Left cardiac atrium (tissue), 4 donors: Measurements from ENCODE around the gene ALG11. TPM values are rescaled to one million over a fixed set of nuclear protein-coding genes. Genes with fewer than 3 reads are reported as not detected.
"Not testable (repeated sequence)": the region's sequence is repeated elsewhere in the genome, so short reads cannot be mapped to it uniquely, and the experiment has no call there.

ENCODE experiments used
- ATAC-seq, 2 donors: fragments of 200-7000 bp; cut with Tn5 transposase; one replicate each; pipeline ENCODE4 v1.9.1; 2020; ENCODE audit warnings: mild to moderate bottlenecking in 2 of 2, moderate library complexity in 2 of 2
- DNase-seq: peaks from one replicate; pipeline ENCODE4 v3.0.0-alpha.2; 2020
- intact Hi-C, 2 donors: fragments of 100-400 bp; cut with DNase I; formaldehyde crosslinking; loops; one replicate each; pipeline versions ENCODE4 v1.14.1 to v1.15.1; 2022 to 2023
- total RNA-seq, 2 donors: library from RNA; stranded (reverse); fragmentation: NEBNext Ultra II Directional; extraction: Animal tissue kit (Norgen Biotek cat#: 25700); gene quantifications; one replicate each; pipeline ENCODE4 v1.2.1, GENCODE V29; 2021
- donor health status: DM: no; HTN: yes; CAD: no.
- donor health status: DM: no; HTN: yes; CAD: no; lungs with severe emphysema.
- donor health status: DM: yes; HTN: yes; CAD: no.
- donor health status: Dilated cardiomyopathy.

The ALG11 gene
- total RNA-seq, 2 donors from 2014 or later: 24.9 to 28.9 TPM

DNA sequence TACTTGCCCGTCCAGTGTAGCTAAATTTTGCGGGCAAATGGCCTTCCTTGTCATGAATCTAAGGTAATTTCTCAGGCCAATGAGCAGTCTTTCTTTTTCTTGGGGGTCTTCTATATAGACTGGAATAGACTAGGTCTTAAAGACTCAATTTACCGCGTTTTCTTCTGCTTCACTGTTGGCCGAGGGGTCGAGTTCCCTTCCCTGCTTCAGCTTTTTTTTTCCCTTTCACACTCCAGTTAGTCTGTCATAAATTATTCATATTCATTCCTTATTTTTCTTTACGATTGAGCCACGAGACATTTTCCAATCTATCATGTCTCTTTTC lies 276 bp downstream of the ALG11 start:
- no peak for ATAC-seq
- DNase-seq: no peak
- intact Hi-C loops: no loop called here

DNA sequence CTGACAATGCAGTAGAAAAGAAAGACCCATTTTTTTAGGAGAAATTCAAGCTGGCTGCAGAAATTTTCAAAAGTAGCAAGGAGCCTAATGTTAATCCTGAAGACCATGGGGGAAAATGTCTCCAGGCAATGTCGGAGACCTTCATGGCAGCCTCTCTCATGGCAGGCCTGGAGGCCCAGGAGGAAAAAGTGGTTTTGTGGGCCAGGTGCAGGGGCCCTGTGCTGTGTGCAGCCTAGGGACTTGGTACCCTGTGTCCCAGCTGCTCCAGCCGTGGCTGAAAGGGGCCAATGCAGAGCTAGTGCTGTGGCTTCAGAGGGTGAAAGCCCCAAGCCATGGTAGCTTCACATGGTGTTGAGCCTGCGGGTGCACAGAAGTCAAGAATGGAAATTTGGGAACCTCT lies 4.1 kb downstream of the ALG11 start:
- intact Hi-C loops: no loop called here
- no peak for ATAC-seq
- no peak for DNase-seq

DNA sequence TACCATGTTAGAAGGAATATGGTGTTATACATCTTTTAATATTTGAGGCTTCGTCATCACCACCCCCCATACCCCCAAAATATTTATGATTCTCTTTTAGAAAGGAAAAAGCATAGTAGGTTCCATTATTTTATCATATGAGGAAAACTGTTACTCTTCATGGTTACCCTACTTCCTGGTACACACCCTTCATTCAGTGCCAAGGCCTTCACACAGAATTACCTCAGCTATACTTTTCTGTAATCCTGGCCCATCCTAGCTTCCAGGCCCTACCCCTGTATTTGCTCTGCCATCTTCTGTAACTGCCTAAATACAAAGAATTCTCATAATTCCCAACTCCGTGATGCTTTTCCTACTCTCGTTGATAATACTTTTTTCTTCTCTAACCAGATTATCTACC lies 8.0 kb downstream of the ALG11 start:
- DNase-seq (no peak), ATAC-seq (no peak)
- intact Hi-C loops: no loop called here

DNA sequence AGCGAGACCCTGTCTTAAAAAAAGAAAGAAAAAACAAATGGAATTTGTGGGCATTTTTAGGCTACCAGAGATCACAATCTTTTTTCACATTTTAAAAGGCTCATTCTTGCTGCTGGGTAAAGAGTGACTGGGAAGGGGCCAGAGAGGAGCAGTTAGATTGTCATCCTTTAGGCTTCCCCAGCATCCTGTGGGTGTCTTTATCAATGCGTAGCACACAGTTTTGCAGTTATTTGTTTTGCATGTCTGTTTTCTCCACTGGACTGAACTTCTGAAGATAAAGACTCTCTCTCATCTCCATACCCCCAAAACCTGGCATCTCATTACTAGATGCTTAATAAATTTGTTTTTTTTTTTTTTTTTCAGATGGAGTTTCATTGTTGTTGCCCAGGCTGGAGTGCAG lies 10.2 kb downstream of the ALG11 start:
- intact Hi-C loops: no loop called here
- ATAC-seq (no peak), DNase-seq (no peak)

DNA sequence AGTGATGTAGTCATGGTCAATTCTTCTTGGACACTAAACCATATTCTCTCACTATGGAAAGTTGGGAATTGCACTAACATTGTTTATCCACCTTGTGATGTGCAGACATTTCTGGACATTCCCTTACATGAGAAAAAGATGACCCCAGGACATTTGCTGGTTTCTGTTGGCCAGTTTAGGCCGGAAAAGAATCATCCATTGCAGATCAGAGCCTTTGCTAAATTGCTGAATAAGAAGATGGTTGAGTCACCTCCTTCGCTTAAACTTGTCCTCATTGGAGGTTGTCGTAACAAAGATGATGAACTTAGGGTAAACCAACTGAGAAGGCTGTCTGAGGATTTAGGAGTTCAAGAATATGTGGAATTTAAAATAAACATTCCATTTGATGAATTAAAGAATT lies 12.3 kb downstream of the ALG11 start, which contains the start of gene UTP14C:
Gene UTP14C (plus strand): TSS at position 211 of the 400 bp plus-strand sequence. CDS start 4,114 bp downstream, outside the sequence.
- DNase-seq (no peak), ATAC-seq (no peak)
- intact Hi-C loops: no loop called here

DNA sequence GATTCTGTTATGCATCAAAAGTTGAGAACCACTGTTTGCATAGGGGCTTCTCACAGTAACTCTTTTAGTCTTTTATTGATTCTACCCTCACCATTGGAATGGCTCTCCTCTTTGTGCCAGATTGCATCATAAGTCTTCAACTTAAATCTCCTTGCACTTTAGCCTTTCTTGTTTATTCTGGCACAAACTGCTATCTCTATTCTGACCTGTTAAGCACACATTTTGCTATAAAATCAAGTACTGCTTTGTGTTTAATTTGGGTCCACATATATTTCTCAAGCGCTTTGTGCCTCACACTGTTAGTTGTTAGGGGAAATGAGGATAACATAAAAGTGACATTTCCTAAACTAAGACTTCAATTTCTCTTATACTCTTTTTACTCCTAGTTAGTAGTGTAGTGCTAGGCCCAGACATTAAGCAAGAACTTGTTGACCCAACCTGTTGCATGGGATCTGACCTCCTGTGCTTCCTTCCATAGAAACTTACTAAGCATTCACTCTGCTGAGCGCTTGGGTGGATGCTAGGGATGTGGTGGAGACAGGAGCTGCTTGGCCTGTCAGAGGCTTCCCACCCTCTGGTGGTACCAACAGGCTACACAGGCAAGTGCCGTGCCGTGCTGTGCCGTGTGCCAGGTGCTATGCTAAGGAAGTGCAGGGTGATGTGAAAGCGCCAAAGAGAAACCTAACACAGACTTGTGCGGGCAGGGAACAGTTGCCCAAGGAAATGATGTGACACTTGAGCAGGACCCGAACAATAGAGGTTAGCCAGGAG lies 13.5 kb downstream of the ALG11 start:
- intact Hi-C loops: no loop called here
- DNase-seq (no peak), ATAC-seq (peak in 1 of 2 donors; percentile 34)

DNA sequence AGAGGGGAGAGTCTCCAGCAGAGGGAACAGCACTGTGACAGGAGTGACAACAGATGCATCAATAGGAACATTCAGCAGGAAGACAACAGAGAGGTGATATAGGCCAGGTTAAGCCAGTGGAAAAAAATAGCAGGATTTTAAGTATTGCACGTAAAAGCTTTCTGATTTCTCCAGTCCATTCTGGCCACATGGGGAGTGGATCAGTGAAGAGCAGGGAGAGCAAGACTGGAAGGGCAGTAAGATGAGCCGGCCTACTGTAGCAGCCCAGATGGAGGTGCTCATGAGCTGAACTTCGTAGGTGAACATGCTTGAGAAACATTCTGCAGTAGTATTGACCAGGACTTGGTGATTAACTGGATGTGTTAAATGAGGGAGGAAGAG lies 14.0 kb downstream of the ALG11 start:
- intact Hi-C loops: no loop called here
- ATAC-seq: no peak
- DNase-seq: no peak

DNA sequence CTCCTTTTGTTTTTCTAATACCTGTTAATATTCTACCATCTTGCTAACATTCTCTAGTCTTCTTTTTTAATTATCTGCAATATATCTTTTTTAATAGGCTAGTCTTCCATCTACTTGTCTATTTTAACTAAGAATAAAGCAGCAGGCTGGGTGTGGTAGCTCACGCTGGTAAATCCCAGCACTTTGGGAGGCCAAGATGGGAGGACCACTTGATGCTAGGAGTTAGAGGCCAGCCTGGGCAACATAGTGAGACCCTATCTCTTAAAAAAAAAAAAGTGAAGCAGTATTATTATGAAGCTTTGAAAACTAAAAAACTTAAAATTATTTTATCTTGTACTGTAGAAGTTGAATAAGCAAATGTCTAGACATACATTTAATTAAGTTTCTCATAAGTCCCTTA lies 15.6 kb downstream of the ALG11 start:
- intact Hi-C loops: no loop called here
- no peak for DNase-seq
- no peak for ATAC-seq

DNA sequence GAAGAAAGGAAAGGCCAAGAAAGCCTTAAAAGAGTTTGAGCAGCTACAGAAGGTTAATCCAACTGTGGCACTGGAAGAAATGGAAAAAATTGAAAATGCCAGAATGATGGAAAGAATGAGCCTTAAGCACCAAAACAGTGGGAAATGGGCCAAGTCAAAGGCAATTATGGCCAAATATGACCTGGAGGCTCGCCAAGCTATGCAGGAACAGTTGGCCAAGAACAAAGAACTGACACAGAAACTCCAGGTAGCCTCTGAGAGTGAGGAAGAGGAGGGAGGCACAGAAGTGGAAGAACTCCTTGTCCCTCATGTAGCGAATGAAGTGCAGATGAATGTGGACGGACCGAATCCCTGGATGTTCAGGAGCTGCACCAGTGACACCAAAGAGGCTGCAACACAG lies 17.4 kb downstream of the ALG11 start:
- ATAC-seq (no peak), DNase-seq (no peak)
- intact Hi-C loops: no loop called here

DNA sequence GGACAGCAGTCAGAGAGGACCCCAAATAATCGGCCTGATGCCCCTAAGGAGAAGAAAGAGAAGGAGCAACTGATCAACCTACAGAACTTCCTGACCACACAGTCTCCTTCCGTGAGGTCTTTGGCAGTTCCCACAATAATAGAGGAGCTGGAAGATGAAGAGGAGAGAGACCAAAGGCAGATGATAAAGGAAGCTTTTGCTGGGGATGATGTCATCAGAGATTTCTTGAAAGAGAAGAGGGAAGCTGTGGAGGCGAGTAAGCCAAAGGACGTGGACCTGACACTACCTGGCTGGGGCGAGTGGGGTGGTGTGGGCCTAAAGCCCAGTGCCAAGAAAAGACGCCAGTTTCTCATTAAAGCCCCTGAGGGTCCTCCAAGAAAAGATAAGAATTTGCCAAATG lies 18.2 kb downstream of the ALG11 start:
- intact Hi-C loops, DNase-seq, ATAC-seq: not testable (repeated sequence)

DNA sequence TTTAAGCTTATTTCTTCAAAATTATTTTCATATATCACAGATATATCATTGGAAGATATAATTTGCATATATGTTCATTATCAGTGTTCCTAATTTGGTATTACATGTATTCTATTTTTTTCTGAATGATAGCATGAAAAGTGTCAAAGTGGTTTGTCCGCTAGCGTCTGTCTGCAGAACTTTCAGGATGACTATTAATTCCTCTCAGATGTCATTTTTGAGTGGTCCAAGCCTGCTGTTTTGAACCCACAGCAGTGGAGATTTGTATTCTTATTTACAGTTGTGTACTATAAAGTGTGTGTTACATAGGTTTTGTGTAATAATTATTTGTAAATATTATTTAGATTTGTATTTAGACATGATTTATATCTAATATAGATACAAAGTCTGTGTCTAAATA lies 20.8 kb downstream of the ALG11 start:
- ATAC-seq (no peak), DNase-seq (no peak)
- intact Hi-C loops: no loop called here

DNA sequence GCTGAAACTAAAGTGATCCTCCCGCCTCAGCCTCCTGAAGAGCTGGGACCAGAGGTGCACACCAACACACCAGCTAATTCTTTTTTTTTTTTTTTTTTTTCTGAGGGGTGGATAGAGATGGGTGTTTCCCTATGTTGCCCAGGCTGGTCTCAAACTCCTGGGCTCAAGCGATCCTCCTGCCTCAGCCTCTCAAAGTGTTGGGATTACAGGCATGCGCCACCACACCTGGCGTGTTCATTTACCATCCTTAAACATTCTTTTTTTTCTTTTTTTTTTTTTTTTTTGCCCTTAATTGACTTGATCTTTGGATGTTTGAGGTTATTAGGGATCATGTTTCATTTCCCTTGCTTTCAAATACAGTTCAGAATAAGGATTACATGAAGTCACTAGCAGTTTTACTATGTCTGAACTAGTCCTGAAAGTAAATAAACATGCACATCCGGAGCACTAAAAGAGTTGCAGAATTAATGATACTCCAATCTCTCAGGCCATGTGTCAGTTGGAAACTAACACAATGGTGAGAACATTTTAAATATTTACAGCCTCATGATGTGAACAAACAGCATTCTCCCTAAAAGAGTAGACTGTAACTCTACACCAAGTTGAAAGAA lies 22.5 kb downstream of the ALG11 start:
- intact Hi-C loops: no loop called here
- ATAC-seq (no peak), DNase-seq (no peak)

DNA sequence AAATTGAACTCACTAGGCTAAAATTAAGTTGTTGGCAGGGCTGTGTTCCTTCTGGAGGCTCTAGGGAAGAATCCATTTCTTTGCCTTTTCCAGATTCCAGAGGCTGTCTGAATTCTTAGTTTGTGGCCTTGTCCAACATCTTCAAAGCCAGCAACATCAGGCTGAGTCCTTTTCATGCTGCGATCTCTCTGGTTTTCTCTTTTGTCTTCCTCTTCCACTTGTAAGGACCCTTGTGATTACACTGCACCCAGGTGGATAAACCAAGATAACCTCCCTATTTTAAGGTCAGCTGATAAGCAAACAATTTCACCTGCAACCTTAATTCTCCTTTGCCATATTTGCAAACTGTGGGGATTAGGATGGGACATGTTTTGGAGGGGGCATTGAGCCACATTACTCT lies 23.8 kb downstream of the ALG11 start:
- ATAC-seq: no peak
- DNase-seq: no peak
- intact Hi-C loops: no loop called here

DNA sequence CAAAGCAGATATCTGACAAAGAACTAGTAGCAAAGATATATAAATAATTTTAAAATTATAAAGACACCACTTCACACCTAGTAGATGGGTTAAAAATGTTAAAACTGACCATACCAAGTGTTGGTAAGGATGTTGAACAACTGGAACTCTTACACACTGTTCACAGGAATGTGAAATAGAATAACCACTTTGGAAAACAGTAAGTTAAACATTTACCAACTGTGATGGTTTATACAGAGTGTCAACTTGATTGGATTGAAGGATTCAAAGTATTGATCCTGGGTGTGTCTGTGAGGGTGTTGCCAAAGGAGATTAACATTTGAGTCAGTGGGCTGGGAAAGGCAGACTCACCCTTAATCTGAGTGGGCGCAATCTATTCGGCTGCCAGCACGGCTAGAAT lies 31.5 kb downstream of the ALG11 start:
- no peak for ATAC-seq

DNA sequence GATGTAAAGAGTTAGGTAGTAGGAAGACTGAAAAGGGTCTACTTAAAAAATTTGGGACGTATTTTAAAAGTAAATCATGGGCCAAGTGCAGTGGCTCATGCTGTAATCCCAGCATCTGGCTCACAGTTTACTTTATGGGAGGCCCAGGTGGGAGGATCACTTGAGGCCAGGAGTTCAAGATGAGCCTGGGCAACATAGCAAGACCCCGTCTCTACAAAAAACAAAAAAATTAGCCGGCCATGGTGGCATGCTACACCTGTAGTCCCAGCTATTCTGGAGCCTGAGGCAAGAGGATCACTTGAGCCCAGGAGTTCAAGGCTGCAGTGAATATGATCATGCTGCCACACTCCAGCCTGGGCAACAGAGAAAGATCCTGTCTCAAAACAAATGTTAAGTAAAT lies 35.3 kb downstream of the ALG11 start:
- DNase-seq (no peak), ATAC-seq (no peak)
- intact Hi-C loops: no loop called here

More for the DNA sequence above, 31.5 kb downstream of the ALG11 start:
- DNase-seq: no peak
- intact Hi-C loops: no loop called here

DNA sequence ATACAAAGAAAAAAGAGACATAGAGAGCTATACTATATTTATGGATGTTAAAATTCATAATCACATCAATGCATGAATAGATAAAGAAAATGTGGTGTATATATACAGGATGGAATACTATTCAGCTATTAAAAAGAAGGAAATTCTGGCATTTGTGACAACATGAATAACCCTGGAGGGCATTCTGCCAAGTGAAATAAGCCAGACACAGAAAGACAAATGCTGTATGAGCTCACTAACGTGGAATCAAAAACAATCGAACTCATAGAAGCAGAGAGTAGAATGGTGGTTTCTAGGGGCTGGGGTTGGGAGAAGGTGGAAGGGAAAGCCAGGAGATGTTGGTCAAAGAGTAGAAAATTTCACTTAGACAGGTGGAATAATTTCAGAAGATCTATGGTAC lies 36.3 kb downstream of the ALG11 start:
- intact Hi-C loops: no loop called here
- ATAC-seq (no peak), DNase-seq (no peak)

DNA sequence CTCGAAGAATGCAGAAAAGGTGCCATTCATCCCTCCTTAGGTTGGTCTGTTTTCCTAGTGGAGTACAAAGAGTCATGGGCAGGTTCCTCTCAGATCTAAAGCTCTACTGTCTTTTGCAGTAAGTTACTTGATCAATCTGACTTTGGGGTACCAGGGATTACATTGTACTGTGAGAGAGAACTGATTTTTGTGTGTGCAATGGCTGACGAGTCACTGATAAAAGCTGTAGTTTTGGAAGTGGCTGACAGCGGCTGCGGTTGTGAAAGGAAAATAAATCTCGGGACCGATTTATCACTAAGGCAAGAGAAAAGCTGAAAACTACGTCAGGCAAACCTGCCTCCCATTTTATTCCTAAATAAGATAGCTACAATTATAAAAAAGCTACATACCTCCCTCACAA lies 39.2 kb downstream of the ALG11 start:
- ATAC-seq: peak in 1 of 2 donors; percentile 26
- intact Hi-C loops: no loop called here
- DNase-seq: no peak

DNA sequence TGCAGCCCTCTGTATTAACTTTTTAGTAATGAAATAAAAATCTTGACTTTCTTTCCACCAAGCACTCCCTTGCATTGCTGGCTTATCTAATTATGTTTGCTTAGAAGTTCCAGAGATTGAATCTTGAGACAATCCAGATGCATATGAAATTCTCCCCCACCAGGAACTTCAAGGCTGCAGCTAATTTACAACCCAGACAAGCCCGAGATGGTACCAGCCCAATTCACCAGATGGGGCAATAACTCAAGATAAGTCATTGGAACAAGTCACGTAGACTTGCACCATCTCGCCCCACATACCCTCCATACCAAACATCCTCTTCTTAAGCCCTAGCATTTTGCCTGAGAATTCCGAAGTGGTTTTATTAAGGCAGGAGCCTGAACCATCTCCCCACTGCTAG lies 41.3 kb downstream of the ALG11 start:
- ATAC-seq: peak in 1 of 2 donors; percentile 61
- intact Hi-C loops: no loop called here

DNA sequence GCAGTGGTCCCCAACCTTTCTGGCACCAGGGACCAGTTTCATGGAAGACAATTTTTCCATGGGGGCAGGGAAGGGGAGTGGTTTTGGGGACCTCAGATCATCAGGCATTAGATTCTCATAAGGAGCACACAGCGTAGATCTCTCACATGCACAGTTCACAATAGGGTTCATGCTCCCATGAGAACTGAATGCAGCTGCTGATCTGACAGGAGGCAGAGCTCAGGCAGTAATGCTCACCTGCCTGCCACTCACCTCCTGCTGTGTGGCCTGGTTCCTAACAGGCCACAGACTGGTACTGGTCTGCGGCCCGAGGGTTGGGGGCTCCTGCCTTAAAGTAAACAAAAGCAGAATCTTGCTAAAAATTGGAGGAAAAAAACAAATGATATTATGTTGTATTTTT lies 48.9 kb downstream of the ALG11 start:
- intact Hi-C loops, DNase-seq, ATAC-seq: not testable (repeated sequence)

More for the DNA sequence above, 41.3 kb downstream of the ALG11 start:
- no peak for DNase-seq

DNA sequence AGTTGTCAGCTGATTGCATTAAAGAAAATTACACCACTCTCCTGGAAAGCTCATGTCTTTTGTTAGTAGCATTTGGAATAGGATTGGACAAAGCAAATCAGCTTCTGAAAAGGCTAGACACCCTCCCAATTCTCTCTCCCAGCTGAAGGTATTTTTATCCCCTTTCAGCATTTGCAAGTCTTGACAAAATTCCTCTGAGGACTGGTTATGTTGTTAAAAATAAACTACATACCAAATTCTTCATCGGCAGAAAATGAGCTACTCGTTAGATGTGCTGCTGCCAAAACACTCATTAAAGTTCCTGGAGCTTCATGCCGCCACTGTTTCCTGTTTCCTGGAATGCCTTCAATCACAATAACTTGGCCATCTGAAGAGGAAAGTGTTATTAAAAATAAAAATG lies 49.4 kb downstream of the ALG11 start:
- DNase-seq: no peak
- ATAC-seq: peak; percentile 40 to 72
- intact Hi-C loops: no loop called here

DNA sequence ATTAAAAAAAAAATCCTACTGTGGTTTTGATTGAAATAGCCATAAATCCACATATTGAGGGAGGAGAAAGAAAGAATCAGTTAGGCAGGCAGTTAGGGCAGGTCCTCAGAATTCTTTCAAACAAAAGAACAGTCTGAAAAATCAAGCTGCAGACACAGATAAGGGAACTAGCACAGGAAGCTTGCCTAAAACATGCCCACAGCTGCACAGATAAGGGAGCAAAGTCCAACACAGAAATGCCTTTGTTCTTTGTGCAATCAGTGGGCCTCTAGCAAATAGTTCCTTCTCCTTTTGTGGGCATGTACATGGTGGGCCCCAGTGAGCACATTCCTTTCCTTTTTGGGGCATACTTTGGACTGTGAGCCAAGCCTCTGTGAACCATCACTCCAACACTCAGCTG lies 55.0 kb downstream of the ALG11 start:
- DNase-seq: no peak
- intact Hi-C loops: no loop called here

More for the DNA sequence above, 55.0 kb downstream of the ALG11 start:
- no peak for ATAC-seq
